Measurements from ENCODE around the gene WDR91. TPM values are rescaled to one million over a fixed set of nuclear protein-coding genes. Genes with fewer than 3 reads are reported as not detected.

Gene WDR91
- total RNA-seq, 1 experiment from 2014 or later, result 8.8 TPM

DNA sequence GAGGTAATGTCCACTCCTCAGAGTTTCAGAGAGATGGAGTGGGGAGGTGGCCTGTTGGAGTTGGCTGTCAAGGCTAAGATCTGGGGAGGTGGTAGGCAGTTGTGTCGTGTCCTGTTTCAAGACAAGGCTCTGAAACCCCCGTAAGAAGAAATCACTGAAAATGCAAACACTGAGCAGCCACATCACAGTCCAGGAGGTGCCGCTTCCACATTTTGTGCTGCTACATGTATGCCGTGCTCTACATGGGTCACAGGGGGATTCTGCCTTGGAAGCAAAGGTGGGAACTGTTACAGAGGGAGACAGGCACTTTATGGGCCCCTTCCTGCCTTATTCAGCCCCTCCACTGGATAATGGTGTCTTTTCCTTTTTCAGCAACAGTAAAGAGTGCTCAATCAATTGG lies 11.9 kb downstream of the WDR91 start:
- Histone ChIP-seq H3K9me3 (ENCODE audit: control insufficient read depth, insufficient read depth, low read depth, low read length) (no peaks in the 10 kb centered on the region), H3K27ac (ENCODE audit: low read length) (no peak overlapping the region), H3K4me3 (ENCODE audit: low read depth in 2 of 2, low read length in 2 of 2) (no peak overlapping the region), H3K36me3 (ENCODE audit: control insufficient read depth, insufficient read depth, low read length) (no peaks in the 10 kb centered on the region), H3K4me1 (ENCODE audit: control insufficient read depth, insufficient read depth, low read length) (no peaks in the 10 kb centered on the region), H3K27me3 (ENCODE audit: control insufficient read depth, insufficient read depth, low read length) (no peaks in the 10 kb centered on the region)
- TF ChIP-seq SIN3A (IDR thresholded peaks at IDR 0.05; ENCODE audit: borderline replicate concordance, insufficient read depth, low read depth, low read length) (no peak), POLR2AphosphoS5 (IDR thresholded peaks at IDR 0.05; ENCODE audit: low read depth, low read length) (no peak), TCF7L2 (IDR thresholded peaks at IDR 0.05; ENCODE audit: low read depth, low read length) (no peak)
- TF ChIP-seq, protein P1, sequence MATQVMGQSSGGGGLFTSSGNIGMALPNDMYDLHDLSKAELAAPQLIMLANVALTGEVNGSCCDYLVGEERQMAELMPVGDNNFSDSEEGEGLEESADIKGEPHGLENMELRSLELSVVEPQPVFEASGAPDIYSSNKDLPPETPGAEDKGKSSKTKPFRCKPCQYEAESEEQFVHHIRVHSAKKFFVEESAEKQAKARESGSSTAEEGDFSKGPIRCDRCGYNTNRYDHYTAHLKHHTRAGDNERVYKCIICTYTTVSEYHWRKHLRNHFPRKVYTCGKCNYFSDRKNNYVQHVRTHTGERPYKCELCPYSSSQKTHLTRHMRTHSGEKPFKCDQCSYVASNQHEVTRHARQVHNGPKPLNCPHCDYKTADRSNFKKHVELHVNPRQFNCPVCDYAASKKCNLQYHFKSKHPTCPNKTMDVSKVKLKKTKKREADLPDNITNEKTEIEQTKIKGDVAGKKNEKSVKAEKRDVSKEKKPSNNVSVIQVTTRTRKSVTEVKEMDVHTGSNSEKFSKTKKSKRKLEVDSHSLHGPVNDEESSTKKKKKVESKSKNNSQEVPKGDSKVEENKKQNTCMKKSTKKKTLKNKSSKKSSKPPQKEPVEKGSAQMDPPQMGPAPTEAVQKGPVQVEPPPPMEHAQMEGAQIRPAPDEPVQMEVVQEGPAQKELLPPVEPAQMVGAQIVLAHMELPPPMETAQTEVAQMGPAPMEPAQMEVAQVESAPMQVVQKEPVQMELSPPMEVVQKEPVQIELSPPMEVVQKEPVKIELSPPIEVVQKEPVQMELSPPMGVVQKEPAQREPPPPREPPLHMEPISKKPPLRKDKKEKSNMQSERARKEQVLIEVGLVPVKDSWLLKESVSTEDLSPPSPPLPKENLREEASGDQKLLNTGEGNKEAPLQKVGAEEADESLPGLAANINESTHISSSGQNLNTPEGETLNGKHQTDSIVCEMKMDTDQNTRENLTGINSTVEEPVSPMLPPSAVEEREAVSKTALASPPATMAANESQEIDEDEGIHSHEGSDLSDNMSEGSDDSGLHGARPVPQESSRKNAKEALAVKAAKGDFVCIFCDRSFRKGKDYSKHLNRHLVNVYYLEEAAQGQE (IDR thresholded peaks at IDR 0.05; ENCODE audit: insufficient read depth in 1 of 2, low read depth in 2 of 2, low read length in 1 of 2), result no peak
- TF ChIP-seq, protein P2, sequence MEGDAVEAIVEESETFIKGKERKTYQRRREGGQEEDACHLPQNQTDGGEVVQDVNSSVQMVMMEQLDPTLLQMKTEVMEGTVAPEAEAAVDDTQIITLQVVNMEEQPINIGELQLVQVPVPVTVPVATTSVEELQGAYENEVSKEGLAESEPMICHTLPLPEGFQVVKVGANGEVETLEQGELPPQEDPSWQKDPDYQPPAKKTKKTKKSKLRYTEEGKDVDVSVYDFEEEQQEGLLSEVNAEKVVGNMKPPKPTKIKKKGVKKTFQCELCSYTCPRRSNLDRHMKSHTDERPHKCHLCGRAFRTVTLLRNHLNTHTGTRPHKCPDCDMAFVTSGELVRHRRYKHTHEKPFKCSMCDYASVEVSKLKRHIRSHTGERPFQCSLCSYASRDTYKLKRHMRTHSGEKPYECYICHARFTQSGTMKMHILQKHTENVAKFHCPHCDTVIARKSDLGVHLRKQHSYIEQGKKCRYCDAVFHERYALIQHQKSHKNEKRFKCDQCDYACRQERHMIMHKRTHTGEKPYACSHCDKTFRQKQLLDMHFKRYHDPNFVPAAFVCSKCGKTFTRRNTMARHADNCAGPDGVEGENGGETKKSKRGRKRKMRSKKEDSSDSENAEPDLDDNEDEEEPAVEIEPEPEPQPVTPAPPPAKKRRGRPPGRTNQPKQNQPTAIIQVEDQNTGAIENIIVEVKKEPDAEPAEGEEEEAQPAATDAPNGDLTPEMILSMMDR (IDR thresholded peaks at IDR 0.05), result no peak
- BruUV-seq (replicated peaks), result no TSS peak
- CTCF ChIA-PET, result no interaction called here
- intact Hi-C loops (cut with micrococcal nuclease; ENCODE audit: unreplicated experiment) (no loop called here), in situ Hi-C loops (cut with HindIII; ENCODE audit: low pct_unique_long_range_greater_than_20kb, low sequenced_read_pairs) (no loop called here)
- POLR2A ChIA-PET, result no interaction called here
- DNase-seq (ENCODE audit: low read depth, low spot score), result no peak
- no peak for ATAC-seq

DNA sequence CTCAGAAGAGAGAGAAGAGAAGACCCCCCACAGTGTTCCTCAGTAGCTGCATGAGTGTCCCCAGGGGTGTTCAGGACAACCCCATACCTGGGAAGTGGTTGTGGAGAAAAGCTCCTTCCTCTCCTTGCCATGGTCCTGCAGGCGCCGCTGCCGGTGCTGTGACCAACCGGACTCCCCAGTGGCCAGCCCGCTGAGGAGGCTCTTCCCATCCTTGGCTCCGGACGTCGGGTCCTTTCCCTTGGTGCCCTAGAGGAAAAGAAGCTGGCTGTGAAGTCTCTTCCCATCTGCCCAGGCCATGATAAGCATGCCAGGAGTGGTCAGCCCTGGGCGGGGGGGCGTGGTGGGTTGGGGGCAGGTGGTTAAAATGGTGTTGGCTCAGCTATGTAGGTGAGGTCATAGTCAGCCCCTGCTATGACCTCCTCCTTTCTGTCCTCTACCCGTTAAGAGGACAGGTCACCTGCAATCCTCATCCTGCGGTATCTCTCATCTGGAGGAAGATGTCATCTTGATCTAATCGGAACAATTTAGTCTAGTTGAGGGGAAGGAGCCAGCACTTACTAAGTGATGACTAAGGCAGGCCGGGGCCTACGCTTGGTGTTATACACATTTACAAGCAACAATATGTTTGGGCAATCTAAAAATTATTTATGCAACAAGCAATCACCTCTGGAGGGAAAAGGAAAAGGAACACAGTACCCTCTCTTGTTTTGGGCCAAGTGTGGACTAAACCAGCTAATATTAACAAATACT lies 13.2 kb downstream of the WDR91 start:
- intact Hi-C loops (cut with micrococcal nuclease; ENCODE audit: unreplicated experiment) (no loop called here), in situ Hi-C loops (cut with HindIII; ENCODE audit: low pct_unique_long_range_greater_than_20kb, low sequenced_read_pairs) (no loop called here)
- BruUV-seq (replicated peaks), result no TSS peak
- DNase-seq (ENCODE audit: low read depth, low spot score) (no peak), ATAC-seq (no peak)
- TF ChIP-seq POLR2AphosphoS5 (IDR thresholded peaks at IDR 0.05; ENCODE audit: low read depth, low read length) (no peak), TCF7L2 (IDR thresholded peaks at IDR 0.05; ENCODE audit: low read depth, low read length) (no peak), SIN3A (IDR thresholded peaks at IDR 0.05; ENCODE audit: borderline replicate concordance, insufficient read depth, low read depth, low read length) (no peak)
- TF ChIP-seq, protein P1 (IDR thresholded peaks at IDR 0.05; ENCODE audit: insufficient read depth in 1 of 2, low read depth in 2 of 2, low read length in 1 of 2), result no peak
- TF ChIP-seq, protein P2 (IDR thresholded peaks at IDR 0.05), result no peak
- Histone ChIP-seq H3K4me3 (ENCODE audit: low read depth in 2 of 2, low read length in 2 of 2) (no peak overlapping the region), H3K4me1 (ENCODE audit: control insufficient read depth, insufficient read depth, low read length) (no peaks in the 10 kb centered on the region), H3K27me3 (ENCODE audit: control insufficient read depth, insufficient read depth, low read length) (no peaks in the 10 kb centered on the region), H3K36me3 (ENCODE audit: control insufficient read depth, insufficient read depth, low read length) (no peaks in the 10 kb centered on the region), H3K27ac (ENCODE audit: low read length) (no peak overlapping the region), H3K9me3 (ENCODE audit: control insufficient read depth, insufficient read depth, low read depth, low read length) (no peaks in the 10 kb centered on the region)
- CTCF ChIA-PET, result no interaction called here
- POLR2A ChIA-PET, result no interaction called here
